ENCODE data around the gene SASH1. TPM values are rescaled to one million over a fixed set of nuclear protein-coding genes. Genes with fewer than 3 reads are reported as not detected.
"Not testable (repeated sequence)": the region's sequence is repeated elsewhere in the genome, so short reads cannot be mapped to it uniquely, and the experiment has no call there.

The SASH1 gene
- total RNA-seq, 3 donors from 2014 or later = 107 to 304 (median 145) TPM

GRCh38 chr6:148578489-148578814 is 235.8 kb downstream of the SASH1 start:
- Histone ChIP-seq H3K27ac (no peak overlapping the region), H3K4me3 (no peak overlapping the region), H3K9me3 (no peaks in the 10 kb centered on the region), H3K27me3 (no peaks in the 10 kb centered on the region), H3K36me3 (no peaks in the 10 kb centered on the region), H3K4me1 (no peaks in the 10 kb centered on the region)
- no peak for TF ChIP-seq POLR2A (IDR thresholded peaks at IDR 0.05)
- no peak for TF ChIP-seq POLR2AphosphoS5 (IDR thresholded peaks at IDR 0.05)
- no peak for TF ChIP-seq CTCF (IDR thresholded peaks at IDR 0.05)
- intact Hi-C loops (cut with DNase I; ENCODE audit: low total_unique reads) = loop anchor here (5.0 to 10.0 kb wide), 2 partner anchors 366 to 951 kb away; no protein-coding TSS in a partner anchor
- DNase-seq (ENCODE audit: low spot score in 2 of 2) = no peak

GRCh38 chr6:148578837-148579565 is 236.4 kb downstream of the SASH1 start:
- Histone ChIP-seq H3K27ac (no peak overlapping the region), H3K4me3 (no peak overlapping the region), H3K27me3 (no peaks in the 10 kb centered on the region), H3K36me3 (no peaks in the 10 kb centered on the region), H3K9me3 (no peaks in the 10 kb centered on the region), H3K4me1 (no peaks in the 10 kb centered on the region)
- no peak for DNase-seq (ENCODE audit: low spot score in 2 of 2)
- intact Hi-C loops (cut with DNase I; ENCODE audit: low total_unique reads) = loop anchor here (5.0 to 10.0 kb wide), 2 partner anchors 366 to 952 kb away; no protein-coding TSS in a partner anchor
- TF ChIP-seq POLR2AphosphoS5 (IDR thresholded peaks at IDR 0.05) = no peak
- TF ChIP-seq POLR2A (IDR thresholded peaks at IDR 0.05) = no peak
- no peak for TF ChIP-seq CTCF (IDR thresholded peaks at IDR 0.05)

- Histone ChIP-seq H3K27me3 (no peaks in the 10 kb centered on the region), H3K36me3 (no peaks in the 10 kb centered on the region), H3K27ac (no peak overlapping the region), H3K4me3 (no peak overlapping the region), H3K4me1 (no peaks in the 10 kb centered on the region), H3K9me3 (no peaks in the 10 kb centered on the region)
- DNase-seq (ENCODE audit: low spot score in 2 of 2) = no peak
- intact Hi-C loops (cut with DNase I; ENCODE audit: low total_unique reads) = no loop called here
- TF ChIP-seq POLR2AphosphoS5 (IDR thresholded peaks at IDR 0.05) = no peak
- TF ChIP-seq POLR2A (IDR thresholded peaks at IDR 0.05) = no peak
- TF ChIP-seq CTCF (IDR thresholded peaks at IDR 0.05) = no peak
These were observed 237.8 kb downstream of the SASH1 start for GRCh38 chr6:148580442-148580841.

- Histone ChIP-seq H3K27ac (no peak overlapping the region), H3K4me1 (no peaks in the 10 kb centered on the region), H3K27me3 (no peaks in the 10 kb centered on the region), H3K4me3 (no peak overlapping the region), H3K9me3 (peaks cover 0 to 3% of the 10 kb centered on the region in 2 donors), H3K36me3 (no peaks in the 10 kb centered on the region)
- TF ChIP-seq CTCF (IDR thresholded peaks at IDR 0.05) (no peak), POLR2AphosphoS5 (IDR thresholded peaks at IDR 0.05) (no peak), POLR2A (IDR thresholded peaks at IDR 0.05) (no peak)
- DNase-seq (ENCODE audit: low spot score in 2 of 2) = no peak
- intact Hi-C loops (cut with DNase I; ENCODE audit: low total_unique reads) = no loop called here
These were observed 241.0 kb downstream of the SASH1 start for GRCh38 chr6:148583631-148584030.

- H3K36me3 ChIP-seq; H3K4me3 ChIP-seq; H3K27me3 ChIP-seq; H3K9me3 ChIP-seq; H3K4me1 ChIP-seq; intact Hi-C loops (cut with DNase I; ENCODE audit: low total_unique reads); H3K27ac ChIP-seq; DNase-seq (ENCODE audit: low spot score in 2 of 2): not testable (repeated sequence)
These were observed 243.0 kb downstream of the SASH1 start for GRCh38 chr6:148585641-148586040.
